GM21515 (cell line): ENCODE results near the gene KCNA10.

Experiments
- ATAC-seq: cut with Tn5 transposase; IDR thresholded peaks from one replicate; pipeline ENCODE4 v1.9.1; 2021; ENCODE audit not compliant: unreplicated experiment

Gene KCNA10

DNA sequence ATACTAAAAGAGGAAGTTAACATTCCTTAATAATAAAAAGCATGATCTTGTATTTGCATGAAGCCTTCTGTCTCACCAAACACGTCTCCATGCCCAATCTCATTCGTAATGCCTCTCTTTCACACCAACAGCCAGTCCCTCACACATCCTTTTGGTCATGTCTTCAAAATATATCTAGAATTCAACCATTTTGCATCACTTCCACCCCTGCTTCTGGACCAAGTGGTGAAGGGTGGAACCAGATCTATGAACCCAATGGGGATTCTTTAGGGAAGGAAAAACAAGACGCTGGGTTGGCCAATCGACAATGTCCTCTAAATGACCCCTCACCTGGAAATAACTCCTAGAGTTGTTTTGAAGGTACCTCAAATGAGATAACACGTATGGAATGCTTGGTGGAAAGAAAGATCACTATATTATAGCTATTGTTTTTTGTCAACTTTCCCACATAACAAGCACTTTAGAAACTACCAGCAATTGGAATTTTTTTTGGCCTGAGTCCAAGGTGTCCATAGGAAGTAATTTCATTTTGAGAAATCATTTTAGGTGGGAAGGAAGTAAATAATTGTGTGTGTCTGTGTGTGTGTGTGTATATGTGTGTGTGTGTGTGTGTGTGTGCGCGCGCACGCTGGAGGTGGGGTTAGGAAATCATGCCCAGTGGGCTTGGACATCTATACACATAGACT, at the start of gene KCNA10:
KCNA10 (minus strand) TSS at position 51 of the 686 bp plus-strand sequence. CDS start 388 bp downstream, outside the sequence.
- no peak for ATAC-seq

DNA sequence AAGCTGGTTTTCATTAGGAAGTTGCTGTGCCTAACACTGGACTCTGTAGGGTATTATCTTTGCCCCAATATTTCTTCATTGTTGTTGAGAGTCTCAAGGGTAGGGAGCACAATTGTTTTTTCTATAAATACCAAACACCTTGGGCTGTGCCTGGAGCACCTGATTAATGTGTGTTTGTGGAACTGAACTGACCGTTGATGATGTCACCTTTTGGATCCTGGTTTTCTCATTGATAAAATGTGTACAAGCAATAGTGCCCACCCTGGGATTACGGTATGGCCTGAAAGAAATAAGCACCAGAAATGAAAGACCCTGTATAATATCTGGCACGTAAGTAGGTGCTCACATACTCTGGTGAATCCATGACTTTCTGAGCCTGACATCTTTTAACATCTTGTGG, 47.9 kb upstream of the KCNA10 start:
- ATAC-seq = no peak

DNA sequence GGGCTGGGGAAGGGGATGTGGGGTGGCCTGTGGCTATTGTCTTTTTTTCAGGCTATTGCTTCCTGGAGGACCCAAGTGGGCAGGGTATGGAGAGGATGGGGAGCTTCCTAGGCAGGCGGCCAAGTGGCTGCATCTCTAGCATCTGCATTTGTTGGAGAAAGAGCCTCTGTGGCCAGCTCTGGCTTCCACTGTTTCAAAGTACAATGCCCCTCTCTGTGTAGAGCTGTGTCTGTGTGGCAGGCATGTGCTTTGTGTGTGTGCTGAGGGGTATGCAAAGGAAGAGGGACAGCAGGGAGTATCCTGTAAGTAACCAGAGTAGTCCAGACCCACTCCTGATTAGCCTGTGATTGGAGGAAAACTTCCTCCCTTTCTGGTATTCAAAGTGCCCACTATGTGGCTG, 46.6 kb upstream of the KCNA10 start:
- ATAC-seq = no peak

DNA sequence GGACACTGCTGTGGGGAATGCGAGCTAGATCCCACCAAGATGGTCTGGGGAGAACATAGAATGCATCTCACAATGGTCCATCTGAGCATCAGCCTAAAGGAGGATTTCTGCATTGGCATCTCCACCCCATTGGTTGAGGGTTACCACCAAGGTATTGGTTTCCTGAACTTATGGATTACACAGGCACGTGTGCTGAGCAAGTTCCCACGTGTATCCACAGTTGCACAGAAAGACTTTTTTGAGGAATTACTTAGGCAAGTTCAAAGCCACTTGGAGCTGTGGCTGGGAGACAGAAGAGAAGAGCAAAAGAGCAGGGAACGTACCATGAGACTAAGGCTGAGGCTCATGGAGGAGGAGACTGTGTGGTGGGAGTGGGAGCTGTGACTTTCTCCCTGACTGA, 44.1 kb upstream of the KCNA10 start:
- no peak for ATAC-seq

DNA sequence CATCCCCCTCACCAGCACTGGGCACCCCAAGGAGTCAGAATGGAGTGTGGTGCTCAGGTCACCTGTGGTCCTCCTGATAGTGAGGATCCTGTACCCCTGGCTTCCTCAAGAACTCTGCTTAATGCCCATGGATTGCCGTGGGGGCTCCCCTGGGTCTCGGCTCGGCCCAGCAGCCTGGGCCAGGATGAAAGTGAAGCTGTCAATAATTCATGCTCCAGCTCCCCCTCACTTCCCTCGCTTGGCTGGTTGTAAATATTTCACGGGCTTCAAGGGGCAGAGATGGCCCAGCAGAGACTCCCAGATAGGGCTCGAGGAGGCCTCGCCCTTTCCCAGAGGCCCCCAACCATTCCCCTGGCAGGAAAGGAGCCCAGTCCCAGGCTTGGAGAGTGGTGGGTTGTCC, 42.6 kb upstream of the KCNA10 start:
- ATAC-seq = no peak

DNA sequence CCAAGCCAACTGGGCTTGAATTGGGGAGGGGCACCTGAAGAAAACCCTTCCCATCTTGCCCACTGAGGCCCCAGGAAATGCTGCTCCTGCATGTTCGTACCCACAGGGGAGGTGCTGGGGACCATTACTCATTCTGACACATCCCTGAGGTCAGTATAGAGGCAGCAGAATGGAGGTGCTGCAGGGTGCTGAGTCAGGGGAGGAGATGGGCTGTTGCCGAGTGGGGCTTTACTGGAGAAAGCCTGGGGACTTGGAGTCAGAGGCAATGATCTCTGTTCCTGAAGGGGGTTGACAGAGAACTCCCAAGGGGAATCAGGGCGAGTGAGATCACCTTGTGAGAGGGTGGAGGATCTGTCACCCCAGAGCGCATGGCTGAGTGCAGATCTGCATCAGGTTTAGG, 40.2 kb upstream of the KCNA10 start:
- no peak for ATAC-seq

DNA sequence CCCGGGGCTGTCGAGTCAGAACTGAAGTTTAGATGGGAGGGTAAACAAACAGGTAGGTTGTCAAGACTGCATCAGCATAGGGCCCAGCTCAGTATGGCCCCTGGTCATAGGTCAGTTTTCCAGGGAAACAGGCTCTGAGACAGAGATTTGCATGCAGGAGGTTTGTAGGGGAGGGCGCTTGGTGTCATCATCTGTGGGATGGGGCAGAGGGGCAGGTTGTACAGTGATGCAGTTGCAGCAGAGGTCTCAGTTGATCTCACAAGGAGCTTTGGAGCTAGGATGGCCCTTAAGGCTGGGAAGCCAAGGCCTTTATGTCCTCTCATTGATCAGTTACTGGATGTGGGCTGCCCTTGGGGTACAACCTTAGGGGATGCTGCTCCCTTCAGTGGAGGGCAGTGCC, 38.5 kb upstream of the KCNA10 start:
- no peak for ATAC-seq

DNA sequence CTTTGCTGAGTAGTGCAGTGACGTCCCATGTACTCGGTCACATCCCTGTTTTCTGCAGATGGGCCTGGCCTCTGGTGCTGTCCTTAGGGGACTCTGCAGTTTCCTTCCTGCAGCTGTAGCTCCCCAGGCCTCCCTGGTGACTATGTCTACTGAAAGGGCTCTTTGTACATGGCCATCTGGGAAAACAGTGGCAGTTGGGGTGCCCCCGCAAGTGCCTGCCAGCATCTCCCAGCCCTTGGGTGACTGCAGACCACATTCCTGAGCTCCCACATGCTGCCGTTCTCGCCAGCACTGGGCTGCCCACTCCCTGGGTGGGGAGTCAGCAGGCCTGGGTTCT, 37.5 kb upstream of the KCNA10 start:
- no peak for ATAC-seq

DNA sequence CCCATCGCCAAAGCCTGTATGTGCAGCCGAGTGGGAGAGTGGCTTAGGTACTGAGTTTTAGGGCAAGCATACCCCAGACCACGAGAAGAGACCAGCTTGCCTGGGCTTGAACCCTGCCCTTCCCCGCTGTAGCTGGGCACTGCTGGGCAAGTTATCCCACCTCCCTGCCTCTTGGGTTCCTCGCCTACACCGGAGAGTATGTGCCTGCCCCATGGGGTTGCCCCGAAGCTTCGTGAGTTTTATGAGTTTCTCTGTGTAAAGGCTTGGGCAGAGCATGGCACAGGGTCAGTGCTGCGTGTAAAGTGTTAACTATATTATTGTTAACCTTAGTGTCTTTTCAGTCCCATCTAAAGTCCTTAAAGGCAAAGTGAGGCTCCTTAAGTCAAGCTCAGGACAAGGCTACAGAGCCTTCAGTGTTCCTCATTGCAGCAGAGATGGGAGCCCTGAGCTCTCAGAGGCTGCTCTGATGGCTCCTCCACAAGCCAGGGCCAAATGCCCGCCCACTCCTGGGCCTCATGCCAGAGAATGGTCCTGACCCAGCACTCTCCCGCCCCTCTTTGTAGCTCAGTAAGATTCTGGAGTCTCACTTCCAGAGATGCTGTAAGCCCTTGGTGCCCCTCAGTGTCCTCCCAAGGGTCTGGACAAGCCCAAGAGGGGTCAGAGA, 37.0 kb upstream of the KCNA10 start:
- no peak for ATAC-seq

DNA sequence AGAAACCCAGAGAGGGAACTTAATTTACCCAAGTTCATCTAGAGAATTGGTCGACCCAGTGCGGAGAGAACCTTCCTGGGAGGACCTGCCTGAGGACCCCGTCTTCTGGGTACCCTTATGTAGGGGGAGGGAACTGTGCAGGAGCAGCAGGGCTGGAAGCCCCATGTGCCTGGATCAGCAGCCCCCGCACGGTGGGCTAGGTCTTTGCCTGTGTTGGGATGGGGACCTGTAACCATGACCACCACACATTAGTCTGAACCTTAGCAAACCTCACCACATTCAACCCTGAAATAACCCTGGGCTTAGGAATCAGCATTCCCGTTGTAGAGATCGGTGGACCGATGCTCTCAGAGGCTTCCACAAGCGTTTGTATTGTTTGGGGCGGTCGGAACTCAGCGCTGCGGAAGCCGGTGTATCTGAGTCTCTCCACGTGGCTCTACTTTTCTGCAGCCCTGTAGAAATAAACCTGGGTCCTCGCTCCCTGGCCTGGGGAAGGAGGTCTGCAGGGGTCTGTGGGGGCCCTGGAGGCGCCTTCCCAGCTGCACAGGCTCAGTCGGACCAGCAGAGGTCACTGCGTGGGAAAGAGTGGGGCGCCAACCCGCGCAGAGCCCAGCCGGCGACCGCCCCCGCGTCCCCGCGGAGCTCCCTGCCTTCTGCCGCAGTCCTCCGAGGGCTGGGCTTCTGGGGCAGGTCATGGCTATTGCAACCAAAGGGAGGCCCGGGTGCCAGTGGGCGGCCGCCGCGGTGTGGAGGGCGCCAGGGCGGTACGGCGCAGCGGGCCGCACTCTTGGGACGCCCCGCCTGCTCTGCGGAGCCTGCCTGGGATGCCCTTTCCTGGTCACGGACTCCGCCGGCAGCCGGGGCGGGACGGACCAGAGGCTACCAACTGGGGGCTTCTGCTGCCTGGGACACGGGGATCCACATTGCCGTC, 36.2 kb upstream of the KCNA10 start:
- no peak for ATAC-seq

DNA sequence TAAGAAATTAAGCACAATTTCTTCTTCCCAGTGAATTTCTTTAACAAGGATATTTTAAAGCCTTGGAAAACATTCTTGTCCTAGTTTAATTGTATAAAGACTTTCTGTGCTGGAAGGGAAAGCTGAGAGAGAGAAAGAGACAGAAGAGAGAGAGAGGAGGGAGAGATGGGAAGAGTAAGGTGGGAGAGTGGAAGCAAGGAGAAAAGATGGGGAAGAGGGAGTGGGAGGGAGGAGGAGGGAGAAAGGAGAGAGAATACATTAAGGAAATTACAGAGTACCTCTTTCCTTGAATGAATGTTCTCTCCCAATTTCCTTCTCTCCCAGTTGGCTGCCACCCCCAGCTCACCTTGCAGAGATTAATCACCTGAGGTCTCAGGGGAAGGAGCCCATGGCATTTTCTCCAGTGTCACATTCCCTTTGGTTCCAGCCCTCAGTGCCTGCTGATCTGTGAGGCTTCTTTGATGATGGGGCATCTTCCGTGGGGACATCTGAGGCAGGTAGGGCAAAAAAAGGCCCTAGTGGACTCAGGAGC, 32.4 kb upstream of the KCNA10 start:
- ATAC-seq = no peak

DNA sequence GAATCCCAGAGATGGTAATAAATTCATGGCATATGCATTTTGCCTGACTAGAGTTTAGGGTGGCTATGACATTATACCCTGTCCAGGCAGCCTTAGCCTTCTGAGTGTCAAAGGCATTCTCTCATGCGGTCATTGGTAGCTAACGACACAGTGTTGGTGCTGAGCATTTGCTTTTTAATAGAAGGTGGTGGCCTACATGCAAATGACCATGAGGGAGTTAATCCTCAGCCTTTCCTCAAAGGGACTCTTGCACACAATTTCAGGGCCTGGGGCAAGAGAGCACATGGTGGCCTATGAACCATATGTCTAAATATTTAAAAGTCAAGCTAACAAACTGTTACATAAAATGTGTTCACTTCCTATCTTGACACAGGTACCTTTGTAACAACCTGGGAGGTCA, 30.9 kb upstream of the KCNA10 start:
- ATAC-seq = no peak

DNA sequence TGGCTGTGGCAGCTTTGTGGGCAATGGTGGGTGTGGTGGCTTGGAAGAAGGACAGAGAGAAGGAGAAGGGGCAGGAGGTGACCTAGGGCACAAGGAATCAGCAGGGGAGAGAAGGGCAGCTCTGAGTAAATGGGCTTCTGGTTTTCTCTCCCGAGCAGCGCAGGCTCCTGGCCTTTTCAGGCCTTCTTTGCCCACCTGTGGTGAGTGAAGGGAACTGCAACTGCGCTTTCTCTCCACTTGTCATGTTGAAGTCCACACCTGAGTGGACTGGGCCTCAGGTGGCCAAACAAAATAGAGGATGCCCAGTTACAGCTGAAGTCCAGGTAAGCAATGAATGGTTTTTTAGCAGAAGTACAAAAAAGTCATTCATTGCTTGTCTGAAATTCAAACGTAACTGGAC, 29.4 kb upstream of the KCNA10 start:
- no peak for ATAC-seq

DNA sequence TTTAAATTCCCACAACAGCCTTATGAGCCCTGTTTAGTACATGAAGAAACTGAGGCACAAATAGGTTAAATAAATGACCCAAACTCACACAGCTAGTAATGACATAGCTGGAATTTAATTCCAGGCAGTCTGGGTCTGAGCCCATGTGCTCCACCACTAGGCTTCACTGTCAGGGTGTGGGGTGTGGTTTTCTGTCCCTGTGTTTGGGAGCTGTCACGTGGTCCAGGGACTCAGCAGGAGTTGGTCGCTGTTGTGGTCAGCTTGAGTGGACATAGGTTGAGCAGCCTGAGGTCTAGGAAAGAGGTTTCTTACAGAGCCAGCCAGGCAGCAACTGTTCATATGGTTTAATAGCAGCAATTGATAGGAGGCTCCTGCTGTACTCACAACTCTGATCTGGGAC, 28.0 kb upstream of the KCNA10 start:
- ATAC-seq = no peak

DNA sequence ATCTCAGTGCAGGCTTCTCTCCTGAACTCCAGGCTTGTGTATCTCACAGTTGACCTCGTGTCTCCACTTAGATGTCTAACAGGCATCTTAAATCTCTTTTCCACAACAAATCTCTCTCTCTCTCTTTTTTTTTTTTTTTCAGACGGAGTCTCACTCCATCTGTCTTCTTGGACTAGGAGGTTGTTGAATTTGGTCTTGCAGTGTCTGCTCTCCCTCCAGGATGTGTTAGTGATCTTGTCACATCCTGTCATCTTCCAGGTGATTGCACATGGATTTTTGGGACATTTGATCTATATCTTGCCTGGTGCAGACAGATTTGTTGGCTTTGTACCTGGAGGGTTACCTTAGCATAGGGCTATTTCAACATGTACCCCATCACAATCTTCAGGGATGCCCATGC, 26.5 kb upstream of the KCNA10 start:
- no peak for ATAC-seq

DNA sequence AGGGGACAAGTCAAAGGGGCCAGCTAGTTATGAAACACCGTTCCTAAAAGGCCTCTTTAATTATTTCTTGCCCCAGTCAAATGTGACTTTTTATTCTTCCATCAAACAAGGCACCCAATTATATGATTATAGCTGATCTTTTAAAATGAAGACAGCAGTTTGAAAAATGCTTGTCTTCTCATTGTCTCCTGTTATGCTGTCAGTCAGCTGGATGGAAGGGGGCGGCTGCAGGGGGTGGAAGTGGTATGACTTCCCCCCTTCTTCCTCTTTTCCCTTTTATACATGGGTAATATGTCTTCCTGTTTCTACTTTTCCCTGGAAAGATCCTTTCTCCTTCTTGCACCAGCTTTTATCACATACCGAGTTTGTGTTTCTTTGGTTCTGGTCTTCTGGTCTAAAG, 25.8 kb upstream of the KCNA10 start:
- no peak for ATAC-seq

DNA sequence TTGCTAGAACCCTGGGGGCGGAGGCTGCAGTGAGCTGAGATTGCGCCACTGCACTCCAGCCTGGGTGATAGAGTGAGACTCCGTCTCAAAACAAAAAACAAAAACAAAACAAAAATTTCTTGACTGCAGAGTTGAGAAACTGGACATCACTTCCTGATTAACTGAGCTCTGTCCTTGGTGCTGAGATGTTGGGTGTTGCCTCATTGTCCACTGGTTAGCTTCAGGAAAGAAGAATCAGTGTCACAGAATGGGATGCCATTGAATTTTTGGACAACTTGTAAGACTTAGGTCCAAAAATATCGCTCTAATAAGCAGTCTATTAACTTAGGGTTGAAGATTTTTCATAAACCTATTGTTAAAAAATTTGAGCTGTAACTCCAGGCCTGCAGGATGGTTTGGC, 23.8 kb upstream of the KCNA10 start:
- ATAC-seq = no peak

DNA sequence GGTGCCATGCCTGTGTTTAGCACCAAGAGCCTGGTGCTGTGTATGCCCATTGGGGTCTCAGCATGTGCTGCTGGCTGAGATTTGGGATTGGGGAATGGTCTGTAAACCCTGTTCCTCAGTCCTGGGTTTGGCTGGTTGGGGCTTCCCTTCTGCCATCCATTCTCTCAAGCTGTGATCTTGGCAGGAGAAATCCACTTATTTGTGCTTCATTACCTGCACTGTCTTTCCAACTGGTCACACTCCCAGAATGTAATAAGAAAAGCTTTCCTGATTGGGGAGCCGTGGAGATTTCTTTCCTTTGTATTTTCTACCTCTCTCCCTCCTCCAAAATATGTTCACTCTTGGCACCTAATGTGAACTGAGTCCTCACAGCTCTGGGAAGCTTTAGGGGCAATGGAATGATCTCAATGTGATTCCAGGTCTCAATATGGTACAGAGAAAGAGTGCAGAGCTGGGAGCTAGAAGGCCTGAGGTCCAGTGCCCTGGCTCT, 23.0 kb upstream of the KCNA10 start:
- no peak for ATAC-seq

DNA sequence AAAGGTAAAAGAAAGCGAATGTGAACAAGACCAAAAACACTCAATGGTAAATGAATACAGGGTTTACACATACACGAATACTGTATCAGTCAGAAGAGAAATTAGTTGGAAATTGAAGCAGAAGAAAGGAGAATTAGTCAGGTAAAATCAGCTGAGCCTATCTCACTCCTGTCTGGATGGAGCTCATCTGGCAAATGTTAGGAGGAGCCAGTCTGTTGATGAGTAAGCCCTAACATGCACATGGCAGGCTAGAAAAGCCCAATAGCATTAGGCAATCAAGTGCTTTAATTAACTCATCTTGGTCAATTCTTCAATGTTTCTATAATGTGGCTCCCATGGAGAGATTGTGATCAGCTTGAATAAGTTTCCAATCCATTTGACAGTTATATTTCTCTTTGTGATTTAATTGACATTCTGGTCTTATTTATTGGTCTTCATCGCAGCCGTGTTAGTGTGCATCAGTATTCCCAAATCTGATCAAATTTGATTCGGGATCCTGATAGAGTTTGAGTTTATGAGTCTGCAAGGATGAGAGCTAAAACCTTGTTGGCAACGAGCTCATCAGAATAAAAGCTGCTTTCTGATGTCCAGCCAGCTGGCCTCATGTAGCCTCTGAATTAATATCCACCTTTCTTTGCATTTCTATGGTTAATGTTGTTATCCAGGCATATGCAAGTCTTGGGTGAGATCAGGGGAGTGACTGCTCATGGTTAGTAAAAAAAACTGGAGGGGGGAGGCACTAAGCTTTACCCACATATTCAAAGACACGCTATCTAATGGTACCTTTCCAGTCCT, 22.1 kb upstream of the KCNA10 start:
- no peak for ATAC-seq

DNA sequence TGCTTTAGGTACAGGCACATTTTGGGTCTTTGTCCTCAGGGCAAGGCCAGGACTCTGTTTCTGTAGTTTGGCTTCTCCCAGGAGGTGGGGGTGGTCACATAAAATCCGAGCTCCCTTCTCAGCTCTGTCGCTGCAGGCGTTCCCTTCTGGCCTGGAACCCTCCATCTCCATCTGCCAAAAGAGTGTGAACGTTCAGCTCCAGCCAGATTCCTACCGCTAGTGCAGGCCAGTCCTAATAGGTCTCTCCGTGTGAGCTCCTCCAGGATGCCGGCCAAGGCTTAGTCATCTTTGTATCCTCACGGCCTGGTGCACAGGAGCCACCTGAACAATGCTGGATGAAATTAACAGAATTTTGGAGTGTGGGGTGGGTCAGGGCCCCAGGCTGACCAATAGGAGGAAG, 19.9 kb upstream of the KCNA10 start:
- ATAC-seq = no peak

DNA sequence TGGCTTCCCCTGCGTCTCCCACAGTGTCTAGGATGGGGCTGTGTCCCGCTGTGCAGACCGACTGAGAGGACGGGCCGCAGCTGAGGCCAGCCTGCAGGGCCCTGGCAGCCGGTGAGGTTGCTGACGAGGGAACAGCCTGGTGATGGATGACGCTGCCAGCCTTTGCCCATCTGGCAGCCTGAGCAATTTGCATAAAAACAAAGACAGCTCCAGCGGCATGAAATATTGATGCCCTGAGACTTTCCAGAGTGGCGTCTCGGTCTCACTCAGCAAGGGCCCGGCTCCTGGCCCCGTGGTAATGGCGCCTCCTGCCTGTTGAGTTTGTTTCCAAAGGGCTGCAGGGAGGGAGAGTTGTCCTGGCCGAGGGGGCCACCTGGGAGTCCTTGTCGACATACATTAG, 19.1 kb upstream of the KCNA10 start:
- no peak for ATAC-seq
